ENCODE results near the gene SLC7A4. TPM values are rescaled to one million over a fixed set of nuclear protein-coding genes. Genes with fewer than 3 reads are reported as not detected.

Gene SLC7A4
- total RNA-seq, 1 donor: 0.36 TPM

GRCh38 chr22:20999350-21000206, 32.8 kb downstream of the SLC7A4 start:
- Histone ChIP-seq H3K4me2 (ENCODE audit: insufficient read depth, low read length) (no peak overlapping the region), H3K4me3 (ENCODE audit: insufficient read depth, low read length) (no peak overlapping the region)

GRCh38 chr22:20998411-20999336, 33.7 kb downstream of the SLC7A4 start:
- Histone ChIP-seq H3K4me2 (ENCODE audit: insufficient read depth, low read length) (no peak overlapping the region), H3K4me1 (ENCODE audit: insufficient read depth, low read length) (peaks cover 25% of the 10 kb centered on the region), H4K20me1 (ENCODE audit: insufficient read depth, low read length) (peaks cover 11% of the 10 kb centered on the region), H3K27me3 (ENCODE audit: insufficient read depth, low read length) (no peaks in the 10 kb centered on the region), H3K9me3 (ENCODE audit: low read depth, low read length) (no peaks in the 10 kb centered on the region), H3K36me3 (ENCODE audit: insufficient read depth, low read length) (peaks cover 36% of the 10 kb centered on the region), H3K4me3 (ENCODE audit: insufficient read depth, low read length) (no peak overlapping the region), H3K27ac (ENCODE audit: low read depth, low read length) (no peak overlapping the region), H2AFZ (ENCODE audit: low read length) (no peak overlapping the region), H3K79me2 (ENCODE audit: insufficient read depth, low read length) (peaks cover 28% of the 10 kb centered on the region)
- TF ChIP-seq, protein P1, sequence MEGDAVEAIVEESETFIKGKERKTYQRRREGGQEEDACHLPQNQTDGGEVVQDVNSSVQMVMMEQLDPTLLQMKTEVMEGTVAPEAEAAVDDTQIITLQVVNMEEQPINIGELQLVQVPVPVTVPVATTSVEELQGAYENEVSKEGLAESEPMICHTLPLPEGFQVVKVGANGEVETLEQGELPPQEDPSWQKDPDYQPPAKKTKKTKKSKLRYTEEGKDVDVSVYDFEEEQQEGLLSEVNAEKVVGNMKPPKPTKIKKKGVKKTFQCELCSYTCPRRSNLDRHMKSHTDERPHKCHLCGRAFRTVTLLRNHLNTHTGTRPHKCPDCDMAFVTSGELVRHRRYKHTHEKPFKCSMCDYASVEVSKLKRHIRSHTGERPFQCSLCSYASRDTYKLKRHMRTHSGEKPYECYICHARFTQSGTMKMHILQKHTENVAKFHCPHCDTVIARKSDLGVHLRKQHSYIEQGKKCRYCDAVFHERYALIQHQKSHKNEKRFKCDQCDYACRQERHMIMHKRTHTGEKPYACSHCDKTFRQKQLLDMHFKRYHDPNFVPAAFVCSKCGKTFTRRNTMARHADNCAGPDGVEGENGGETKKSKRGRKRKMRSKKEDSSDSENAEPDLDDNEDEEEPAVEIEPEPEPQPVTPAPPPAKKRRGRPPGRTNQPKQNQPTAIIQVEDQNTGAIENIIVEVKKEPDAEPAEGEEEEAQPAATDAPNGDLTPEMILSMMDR (IDR thresholded peaks at IDR 0.05; ENCODE audit: extremely low read depth, low read depth, low read length): no peak
- peak; percentile 93 for DNase-seq (ENCODE audit: insufficient read length, low spot score, missing footprints)

More at GRCh38 chr22:20999350-21000206, 32.8 kb downstream of the SLC7A4 start:
- Histone ChIP-seq H3K27ac (ENCODE audit: low read depth, low read length) (no peak overlapping the region), H2AFZ (ENCODE audit: low read length) (no peak overlapping the region), H3K36me3 (ENCODE audit: insufficient read depth, low read length) (peaks cover 36% of the 10 kb centered on the region), H3K4me1 (ENCODE audit: insufficient read depth, low read length) (peaks cover 26% of the 10 kb centered on the region), H4K20me1 (ENCODE audit: insufficient read depth, low read length) (peaks cover 11% of the 10 kb centered on the region), H3K9me3 (ENCODE audit: low read depth, low read length) (no peaks in the 10 kb centered on the region), H3K27me3 (ENCODE audit: insufficient read depth, low read length) (no peaks in the 10 kb centered on the region), H3K79me2 (ENCODE audit: insufficient read depth, low read length) (peaks cover 31% of the 10 kb centered on the region)
- TF ChIP-seq, protein P1 (IDR thresholded peaks at IDR 0.05; ENCODE audit: extremely low read depth, low read depth, low read length): no peak
- no peak for DNase-seq (ENCODE audit: insufficient read length, low spot score, missing footprints)

- no peak overlapping the region for H3K4me2 ChIP-seq (ENCODE audit: insufficient read depth, low read length)
- H3K4me3 ChIP-seq (ENCODE audit: insufficient read depth, low read length): no peak overlapping the region
- H4K20me1 ChIP-seq (ENCODE audit: insufficient read depth, low read length): peaks cover 11% of the 10 kb centered on the region
- H3K36me3 ChIP-seq (ENCODE audit: insufficient read depth, low read length): peaks cover 39% of the 10 kb centered on the region
- peak; percentile 59 for DNase-seq (ENCODE audit: insufficient read length, low spot score, missing footprints)
- no peak overlapping the region for H3K27ac ChIP-seq (ENCODE audit: low read depth, low read length)
- H3K79me2 ChIP-seq (ENCODE audit: insufficient read depth, low read length): peaks cover 21% of the 10 kb centered on the region
- peaks cover 16% of the 10 kb centered on the region for H3K4me1 ChIP-seq (ENCODE audit: insufficient read depth, low read length)
- no peak overlapping the region for H2AFZ ChIP-seq (ENCODE audit: low read length)
- no peaks in the 10 kb centered on the region for H3K9me3 ChIP-seq (ENCODE audit: low read depth, low read length)
- TF ChIP-seq, protein P1 (IDR thresholded peaks at IDR 0.05; ENCODE audit: extremely low read depth, low read depth, low read length): no peak
- H3K27me3 ChIP-seq (ENCODE audit: insufficient read depth, low read length): no peaks in the 10 kb centered on the region
Measured at GRCh38 chr22:20997536-20998257, 34.7 kb downstream of the SLC7A4 start.
